ENCODE data around the gene APP.

APP gene

DNA sequence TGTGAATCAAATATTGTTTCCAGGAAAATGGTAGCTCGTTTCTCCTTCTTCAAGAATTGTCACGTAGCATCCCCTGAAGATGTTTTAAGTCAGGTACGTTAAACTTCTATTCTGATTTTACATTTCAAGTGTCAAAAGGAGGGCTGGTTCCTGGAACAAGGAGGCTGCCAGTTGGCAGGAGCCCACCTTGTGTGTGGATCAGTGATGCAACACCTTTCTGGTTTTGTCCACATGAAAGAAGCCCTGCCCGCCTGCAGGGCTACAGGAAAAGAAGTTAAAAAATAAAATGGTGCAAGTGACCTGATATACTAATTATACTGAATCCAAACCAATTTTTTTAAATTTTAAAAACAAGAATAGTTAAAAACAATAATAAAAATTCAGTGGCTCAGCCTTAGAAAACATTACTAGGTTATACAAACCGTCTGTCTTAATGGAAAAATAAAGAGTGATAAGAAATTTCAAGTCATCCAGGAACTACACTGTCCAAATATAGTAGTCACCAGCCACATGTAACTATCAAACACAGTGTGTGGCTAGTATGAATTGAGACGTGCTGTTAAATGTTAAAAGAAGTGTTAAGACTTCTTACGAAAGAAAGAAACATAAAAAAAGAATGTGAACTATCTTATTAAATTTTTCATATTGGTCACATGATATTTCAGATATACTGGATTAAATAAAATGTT lies 123.1 kb downstream of the APP start:
- TF ChIP-seq, protein P1, sequence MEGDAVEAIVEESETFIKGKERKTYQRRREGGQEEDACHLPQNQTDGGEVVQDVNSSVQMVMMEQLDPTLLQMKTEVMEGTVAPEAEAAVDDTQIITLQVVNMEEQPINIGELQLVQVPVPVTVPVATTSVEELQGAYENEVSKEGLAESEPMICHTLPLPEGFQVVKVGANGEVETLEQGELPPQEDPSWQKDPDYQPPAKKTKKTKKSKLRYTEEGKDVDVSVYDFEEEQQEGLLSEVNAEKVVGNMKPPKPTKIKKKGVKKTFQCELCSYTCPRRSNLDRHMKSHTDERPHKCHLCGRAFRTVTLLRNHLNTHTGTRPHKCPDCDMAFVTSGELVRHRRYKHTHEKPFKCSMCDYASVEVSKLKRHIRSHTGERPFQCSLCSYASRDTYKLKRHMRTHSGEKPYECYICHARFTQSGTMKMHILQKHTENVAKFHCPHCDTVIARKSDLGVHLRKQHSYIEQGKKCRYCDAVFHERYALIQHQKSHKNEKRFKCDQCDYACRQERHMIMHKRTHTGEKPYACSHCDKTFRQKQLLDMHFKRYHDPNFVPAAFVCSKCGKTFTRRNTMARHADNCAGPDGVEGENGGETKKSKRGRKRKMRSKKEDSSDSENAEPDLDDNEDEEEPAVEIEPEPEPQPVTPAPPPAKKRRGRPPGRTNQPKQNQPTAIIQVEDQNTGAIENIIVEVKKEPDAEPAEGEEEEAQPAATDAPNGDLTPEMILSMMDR (IDR thresholded peaks at IDR 0.05): no peak
- no peak for DNase-seq
- Mint-ChIP-seq H3K27me3 (ENCODE audit: low read depth, poor library complexity) (no peaks in the 10 kb centered on the region), H3K4me3 (no peak overlapping the region), H3K4me1 (no peaks in the 10 kb centered on the region), H3K27ac (no peak overlapping the region), H3K9me3 (peaks cover 13% of the 10 kb centered on the region), H3K36me3 (ENCODE audit: low read depth) (peaks cover 93% of the 10 kb centered on the region)

DNA sequence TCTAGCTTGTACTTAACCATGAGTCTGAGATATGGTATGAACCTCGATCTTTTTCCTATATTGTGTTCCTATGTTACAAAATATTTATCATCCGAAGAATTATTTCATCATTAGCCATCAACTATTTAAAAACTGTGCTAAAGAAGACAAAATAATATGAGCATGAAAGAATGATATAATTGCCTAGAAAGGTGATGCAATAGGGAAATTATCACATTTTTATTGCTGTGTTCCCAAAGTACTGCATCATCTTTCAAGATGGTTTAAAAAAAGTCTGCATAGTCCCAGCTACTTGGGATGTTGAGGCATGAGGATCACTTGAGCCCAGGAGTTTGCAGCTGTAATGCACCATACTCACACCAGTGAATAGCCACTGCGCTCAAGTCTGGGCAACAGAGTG lies 126.7 kb downstream of the APP start:
- TF ChIP-seq, protein P1 (IDR thresholded peaks at IDR 0.05): no peak
- Mint-ChIP-seq H3K27ac (no peak overlapping the region), H3K9me3 (peaks cover 13% of the 10 kb centered on the region), H3K36me3 (ENCODE audit: low read depth) (peaks cover 63% of the 10 kb centered on the region), H3K4me1 (no peaks in the 10 kb centered on the region), H3K4me3 (no peak overlapping the region), H3K27me3 (ENCODE audit: low read depth, poor library complexity) (no peaks in the 10 kb centered on the region)
- no peak for DNase-seq

DNA sequence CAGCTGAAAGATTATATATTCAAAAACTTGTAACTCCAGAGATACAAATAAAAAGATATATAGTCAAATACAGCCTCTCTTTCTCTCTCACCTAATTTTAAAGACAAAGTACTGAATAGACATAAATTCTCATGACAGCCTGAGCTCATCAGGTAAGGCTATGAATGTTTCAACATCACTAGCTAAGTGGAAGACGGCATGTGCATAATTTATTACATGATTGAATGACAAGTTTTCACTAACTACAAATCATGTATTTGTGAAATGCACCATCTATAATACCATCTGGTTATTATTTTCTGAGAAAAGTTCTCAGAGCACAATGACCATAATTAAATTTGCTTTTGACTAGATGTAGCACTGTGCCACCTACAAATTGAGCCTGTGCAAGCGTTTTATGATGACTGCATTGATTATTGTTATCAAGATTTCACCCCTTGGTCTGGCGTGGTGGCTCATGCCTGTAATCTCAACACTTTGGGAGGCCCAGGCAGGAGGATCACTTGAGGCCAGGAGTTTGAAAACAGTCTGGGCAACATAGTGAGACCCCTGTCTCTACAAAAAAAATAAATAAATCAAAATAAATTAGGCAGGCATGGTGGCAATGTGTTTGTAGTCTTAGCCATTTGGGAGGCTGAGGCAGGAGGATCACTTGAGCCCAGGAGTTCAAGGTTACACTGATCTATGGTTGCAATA lies 128.2 kb downstream of the APP start:
- no peak for DNase-seq
- Mint-ChIP-seq H3K9me3 (peaks cover 13% of the 10 kb centered on the region), H3K27me3 (ENCODE audit: low read depth, poor library complexity) (no peaks in the 10 kb centered on the region), H3K27ac (no peak overlapping the region), H3K4me1 (no peaks in the 10 kb centered on the region), H3K4me3 (no peak overlapping the region), H3K36me3 (ENCODE audit: low read depth) (peaks cover 61% of the 10 kb centered on the region)
- TF ChIP-seq, protein P1 (IDR thresholded peaks at IDR 0.05): no peak

DNA sequence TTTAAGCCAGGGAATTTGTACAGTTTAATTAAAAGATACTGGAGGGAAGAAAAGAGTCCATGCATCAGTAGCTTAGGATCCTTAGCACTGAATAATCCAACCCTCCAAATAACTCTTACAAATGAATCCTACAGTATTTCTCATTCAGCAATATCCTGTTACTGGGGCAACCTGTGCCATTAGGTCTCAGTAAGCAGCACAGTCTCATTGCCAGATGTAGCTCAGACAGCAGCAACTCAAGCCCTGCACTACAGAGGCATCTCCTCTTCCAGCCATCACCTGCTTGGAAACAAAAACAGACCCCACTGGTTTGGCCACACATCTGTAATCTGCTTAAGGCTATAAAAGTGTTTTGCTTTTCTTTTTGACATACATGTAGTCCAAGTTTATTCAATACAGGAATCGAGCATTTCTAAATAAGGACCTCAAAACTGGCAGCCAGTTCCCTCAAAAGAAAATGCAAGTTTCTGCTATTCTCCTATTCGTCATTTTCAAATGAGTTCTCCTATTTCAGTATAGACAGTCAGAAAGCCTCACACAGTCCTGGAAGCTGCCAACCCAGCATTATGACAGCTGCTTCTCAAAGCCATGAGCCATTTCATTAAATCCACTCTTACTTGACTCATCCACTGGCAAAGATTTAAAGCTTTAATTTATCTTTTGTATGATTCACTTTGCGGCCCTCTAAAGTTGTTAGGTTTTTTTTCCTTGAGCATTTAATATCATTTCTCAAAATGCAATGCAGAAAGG lies 129.0 kb downstream of the APP start:
- Mint-ChIP-seq H3K27ac (peak overlapping the region; percentile 57), H3K9me3 (peaks cover 12% of the 10 kb centered on the region), H3K27me3 (ENCODE audit: low read depth, poor library complexity) (no peaks in the 10 kb centered on the region), H3K4me3 (no peak overlapping the region), H3K4me1 (no peaks in the 10 kb centered on the region), H3K36me3 (ENCODE audit: low read depth) (peaks cover 61% of the 10 kb centered on the region)
- DNase-seq: no peak
- TF ChIP-seq, protein P1 (IDR thresholded peaks at IDR 0.05): no peak

DNA sequence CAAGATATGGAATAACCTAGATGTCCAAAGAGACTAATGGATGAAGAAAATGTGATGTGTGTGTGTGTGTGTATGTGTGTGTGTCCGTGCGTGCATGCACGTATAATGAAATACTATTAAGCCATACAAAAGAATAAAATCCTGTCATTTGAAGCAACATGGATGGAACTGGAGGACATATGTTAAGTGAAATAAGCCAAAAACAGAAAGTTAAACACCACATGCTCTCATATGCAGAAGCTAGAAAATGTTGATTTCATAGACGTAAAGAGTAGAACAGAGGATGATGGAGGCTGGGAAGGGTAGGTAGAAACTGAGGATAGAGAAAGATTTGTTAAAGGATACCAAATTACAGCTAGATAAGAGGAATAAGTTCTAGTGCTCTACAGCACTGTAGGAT lies 133.7 kb downstream of the APP start:
- H3K27me3 Mint-ChIP-seq (ENCODE audit: low read depth, poor library complexity): no peaks in the 10 kb centered on the region
- H3K27ac Mint-ChIP-seq: no peak overlapping the region
- H3K9me3 Mint-ChIP-seq: no peaks in the 10 kb centered on the region
- no peak overlapping the region for H3K4me3 Mint-ChIP-seq
- TF ChIP-seq, protein P1 (IDR thresholded peaks at IDR 0.05): no peak
- peaks cover 21% of the 10 kb centered on the region for H3K4me1 Mint-ChIP-seq
- peaks cover 60% of the 10 kb centered on the region for H3K36me3 Mint-ChIP-seq (ENCODE audit: low read depth)
- DNase-seq: no peak

Data from nephron progenitor cell (in vitro differentiated cells).